ENCODE data around the gene RPS8.

RPS8 gene

GRCh38 chr1:44775078-44775929 lies at the start of gene RPS8:
Gene RPS8 (plus strand): TSS chr1:44775540. CDS start chr1:44775597, 57 bp downstream.
- Histone ChIP-seq H3K79me2 (ENCODE audit: low read length) (peaks cover 47% of the 10 kb centered on the region), H3K4me1 (ENCODE audit: low read length) (peaks cover 13% of the 10 kb centered on the region), H3K9ac (ENCODE audit: low read length) (peak within 1 kb of the TSS; percentile 95), H3K4me3 (ENCODE audit: low read length) (peak within 1 kb of the TSS; percentile 88), H3K27ac (ENCODE audit: low read length) (peak within 1 kb of the TSS; percentile 79), H3K4me2 (ENCODE audit: low read length) (peak within 1 kb of the TSS; percentile 97), H3K27me3 (ENCODE audit: low read depth, low read length) (no peaks in the 10 kb centered on the region), H3K9me3 (ENCODE audit: insufficient read depth, low read length) (no peaks in the 10 kb centered on the region), H4K20me1 (ENCODE audit: insufficient read depth, low read length) (peaks cover 31% of the 10 kb centered on the region), H3K36me3 (replicated peaks; ENCODE audit: low read depth, low read length) (peaks cover 34% of the 10 kb centered on the region), H2AFZ (ENCODE audit: low read depth, low read length) (0 out of 2 replicates have a peak within 1 kb of the TSS, but pooled peaks have one; percentile 28)
- no peak for TF ChIP-seq CTCF (IDR thresholded peaks at IDR 0.05; ENCODE audit: low read depth, low read length)
- TF ChIP-seq EZH2phosphoT487 (IDR thresholded peaks at IDR 0.05; ENCODE audit: low read depth) = no peak

GRCh38 chr1:44730741-44731512 lies 44.4 kb upstream of the RPS8 start, which contains the start of gene RNU5D-1:
Gene RNU5D-1 (minus strand): TSS chr1:44731170.
- Histone ChIP-seq H4K20me1 (ENCODE audit: insufficient read depth, low read length) (no peaks in the 10 kb centered on the region), H3K4me1 (ENCODE audit: low read length) (peaks cover 21% of the 10 kb centered on the region), H3K9ac (ENCODE audit: low read length) (peak within 1 kb of the TSS; percentile 65), H3K4me3 (ENCODE audit: low read length) (peak within 1 kb of the TSS; percentile 68), H3K36me3 (replicated peaks; ENCODE audit: low read depth, low read length) (no peaks in the 10 kb centered on the region), H3K27me3 (ENCODE audit: low read depth, low read length) (no peaks in the 10 kb centered on the region), H3K27ac (ENCODE audit: low read length) (peak within 1 kb of the TSS; percentile 98), H3K9me3 (ENCODE audit: insufficient read depth, low read length) (no peaks in the 10 kb centered on the region), H3K4me2 (ENCODE audit: low read length) (peak within 1 kb of the TSS; percentile 93), H2AFZ (ENCODE audit: low read depth, low read length) (peak within 1 kb of the TSS; percentile 88), H3K79me2 (ENCODE audit: low read length) (no peaks in the 10 kb centered on the region)
- TF ChIP-seq CTCF (IDR thresholded peaks at IDR 0.05; ENCODE audit: low read depth, low read length) = peak; percentile 61
- TF ChIP-seq EZH2phosphoT487 (IDR thresholded peaks at IDR 0.05; ENCODE audit: low read depth) = no peak

GRCh38 chr1:44733365-44733764 lies 42.0 kb upstream of the RPS8 start:
- no peaks in the 10 kb centered on the region for H3K79me2 ChIP-seq (ENCODE audit: low read length)
- H3K4me2 ChIP-seq (ENCODE audit: low read length) = no peak overlapping the region
- no peaks in the 10 kb centered on the region for H4K20me1 ChIP-seq (ENCODE audit: insufficient read depth, low read length)
- no peaks in the 10 kb centered on the region for H3K27me3 ChIP-seq (ENCODE audit: low read depth, low read length)
- H3K27ac ChIP-seq (ENCODE audit: low read length) = no peak overlapping the region
- H3K4me3 ChIP-seq (ENCODE audit: low read length) = no peak overlapping the region
- no peaks in the 10 kb centered on the region for H3K36me3 ChIP-seq (replicated peaks; ENCODE audit: low read depth, low read length)
- no peak for TF ChIP-seq EZH2phosphoT487 (IDR thresholded peaks at IDR 0.05; ENCODE audit: low read depth)
- no peak for TF ChIP-seq CTCF (IDR thresholded peaks at IDR 0.05; ENCODE audit: low read depth, low read length)
- peaks cover 21% of the 10 kb centered on the region for H3K4me1 ChIP-seq (ENCODE audit: low read length)
- no peaks in the 10 kb centered on the region for H3K9me3 ChIP-seq (ENCODE audit: insufficient read depth, low read length)
- H3K9ac ChIP-seq (ENCODE audit: low read length) = no peak overlapping the region
- 0 out of 2 replicates have a peak overlapping the region, but pooled peaks have one; percentile 21 for H2AFZ ChIP-seq (ENCODE audit: low read depth, low read length)

GRCh38 chr1:44733784-44734183 lies 41.6 kb upstream of the RPS8 start:
- Histone ChIP-seq H3K27me3 (ENCODE audit: low read depth, low read length) (no peaks in the 10 kb centered on the region), H3K4me2 (ENCODE audit: low read length) (no peak overlapping the region), H3K9ac (ENCODE audit: low read length) (no peak overlapping the region), H2AFZ (ENCODE audit: low read depth, low read length) (0 out of 2 replicates have a peak overlapping the region, but pooled peaks have one; percentile 21), H4K20me1 (ENCODE audit: insufficient read depth, low read length) (no peaks in the 10 kb centered on the region), H3K36me3 (replicated peaks; ENCODE audit: low read depth, low read length) (no peaks in the 10 kb centered on the region), H3K4me3 (ENCODE audit: low read length) (no peak overlapping the region), H3K27ac (ENCODE audit: low read length) (no peak overlapping the region), H3K79me2 (ENCODE audit: low read length) (no peaks in the 10 kb centered on the region), H3K9me3 (ENCODE audit: insufficient read depth, low read length) (no peaks in the 10 kb centered on the region), H3K4me1 (ENCODE audit: low read length) (peaks cover 21% of the 10 kb centered on the region)
- TF ChIP-seq CTCF (IDR thresholded peaks at IDR 0.05; ENCODE audit: low read depth, low read length) (no peak), EZH2phosphoT487 (IDR thresholded peaks at IDR 0.05; ENCODE audit: low read depth) (no peak)
